SKM-1 treated with dmso at 0.1 percent for 144 hours (cell line): ENCODE results near the gene ASIP.
"Not testable (repeated sequence)": the region's sequence is repeated elsewhere in the genome, so short reads cannot be mapped to it uniquely, and the experiment has no call there.

Experiments used
- DNase-seq: peaks from one replicate; lab custom pipeline; 2025; ENCODE audit not compliant: unreplicated experiment; lab: John Stamatoyannopoulos, UW

The ASIP gene

GRCh38 chr20:34282041-34282440, 40.8 kb downstream of the ASIP start:
- no peak for DNase-seq

GRCh38 chr20:34283844-34284243, 42.6 kb downstream of the ASIP start:
- no peak for DNase-seq

- DNase-seq = no peak
Measured at GRCh38 chr20:34285450-34285849, 44.2 kb downstream of the ASIP start.

- not testable (repeated sequence) for DNase-seq
Measured at GRCh38 chr20:34287500-34287899, 46.3 kb downstream of the ASIP start.

GRCh38 chr20:34290471-34290870, 49.2 kb downstream of the ASIP start:
- no peak for DNase-seq

GRCh38 chr20:34292496-34292895, 51.3 kb downstream of the ASIP start:
- DNase-seq = no peak

GRCh38 chr20:34293119-34293518, 51.9 kb downstream of the ASIP start:
- no peak for DNase-seq

- DNase-seq = no peak
Measured at GRCh38 chr20:34293589-34293988, 52.4 kb downstream of the ASIP start.

GRCh38 chr20:34294563-34294962, 53.3 kb downstream of the ASIP start:
- DNase-seq = no peak

GRCh38 chr20:34295284-34295683, 54.1 kb downstream of the ASIP start:
- DNase-seq = no peak

- no peak for DNase-seq
Measured at GRCh38 chr20:34296468-34296867, 55.2 kb downstream of the ASIP start.

GRCh38 chr20:34298294-34298784, 57.1 kb downstream of the ASIP start:
- not testable (repeated sequence) for DNase-seq

GRCh38 chr20:34299556-34300255, 58.5 kb downstream of the ASIP start:
- DNase-seq = no peak

GRCh38 chr20:34300256-34300806, 59.1 kb downstream of the ASIP start:
- DNase-seq = no peak

GRCh38 chr20:34300809-34301586, 59.8 kb downstream of the ASIP start:
- DNase-seq = no peak

GRCh38 chr20:34301587-34302311, 60.5 kb downstream of the ASIP start:
- no peak for DNase-seq

- DNase-seq = no peak
Measured at GRCh38 chr20:34302312-34302722, 61.1 kb downstream of the ASIP start.

- DNase-seq = peak; percentile 98
Measured at GRCh38 chr20:34302723-34303533, 61.7 kb downstream of the ASIP start, which contains the start of gene AHCY. AHCY (minus strand) TSS chr20:34303355; CDS start chr20:34303270, 85 bp downstream.

GRCh38 chr20:34305333-34306230, 64.4 kb downstream of the ASIP start:
- no peak for DNase-seq
